ENCODE data around the gene IL34. TPM values are rescaled to one million over a fixed set of nuclear protein-coding genes. Genes with fewer than 3 reads are reported as not detected.

The IL34 gene
- total RNA-seq, 1 donor from 2014 or later = 0.86 TPM

DNA sequence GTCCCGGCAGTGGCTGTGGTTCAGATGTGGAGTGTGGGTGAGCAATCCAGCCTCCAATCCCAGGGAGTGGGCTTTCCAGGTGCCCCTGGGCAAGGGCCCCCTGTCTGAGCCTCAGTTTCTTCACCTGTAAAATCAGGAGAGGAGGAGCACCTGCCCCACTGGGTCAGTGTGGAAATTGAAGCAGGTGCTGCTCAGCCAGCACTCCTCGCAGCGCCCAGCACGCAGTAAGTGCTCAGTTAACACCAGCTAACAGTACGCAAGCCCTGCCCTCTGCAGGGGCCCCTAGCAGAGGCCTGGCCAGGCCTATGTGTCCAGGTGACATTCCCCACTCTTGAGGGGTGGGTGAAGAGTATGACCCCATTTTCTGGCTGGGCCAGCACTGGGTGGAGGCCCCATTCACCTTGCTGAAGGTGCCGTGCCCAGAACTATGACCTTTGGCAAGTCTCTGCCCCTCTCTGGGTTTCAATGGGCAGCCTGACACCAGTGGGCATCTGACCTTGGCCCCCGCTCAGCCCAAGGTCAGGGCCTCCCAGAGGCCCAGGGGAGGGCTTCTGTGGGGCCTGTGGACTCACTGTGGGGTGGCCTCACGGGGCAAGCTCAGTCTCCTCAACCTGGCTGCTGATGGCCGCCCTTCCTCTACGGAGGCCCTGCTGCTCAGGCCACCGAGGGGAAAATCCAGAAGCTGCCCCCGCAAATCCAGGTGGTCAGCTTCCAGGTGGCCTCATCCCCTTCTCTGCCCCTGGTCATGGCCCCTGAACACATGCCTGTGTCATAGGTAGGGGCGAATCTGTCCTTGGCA, 37.0 kb downstream of the IL34 start:
- no peak for DNase-seq (ENCODE audit: low read depth)
- H3K4me3 ChIP-seq (ENCODE audit: low read depth, low read length) = no peak overlapping the region
- TF ChIP-seq, protein P1, sequence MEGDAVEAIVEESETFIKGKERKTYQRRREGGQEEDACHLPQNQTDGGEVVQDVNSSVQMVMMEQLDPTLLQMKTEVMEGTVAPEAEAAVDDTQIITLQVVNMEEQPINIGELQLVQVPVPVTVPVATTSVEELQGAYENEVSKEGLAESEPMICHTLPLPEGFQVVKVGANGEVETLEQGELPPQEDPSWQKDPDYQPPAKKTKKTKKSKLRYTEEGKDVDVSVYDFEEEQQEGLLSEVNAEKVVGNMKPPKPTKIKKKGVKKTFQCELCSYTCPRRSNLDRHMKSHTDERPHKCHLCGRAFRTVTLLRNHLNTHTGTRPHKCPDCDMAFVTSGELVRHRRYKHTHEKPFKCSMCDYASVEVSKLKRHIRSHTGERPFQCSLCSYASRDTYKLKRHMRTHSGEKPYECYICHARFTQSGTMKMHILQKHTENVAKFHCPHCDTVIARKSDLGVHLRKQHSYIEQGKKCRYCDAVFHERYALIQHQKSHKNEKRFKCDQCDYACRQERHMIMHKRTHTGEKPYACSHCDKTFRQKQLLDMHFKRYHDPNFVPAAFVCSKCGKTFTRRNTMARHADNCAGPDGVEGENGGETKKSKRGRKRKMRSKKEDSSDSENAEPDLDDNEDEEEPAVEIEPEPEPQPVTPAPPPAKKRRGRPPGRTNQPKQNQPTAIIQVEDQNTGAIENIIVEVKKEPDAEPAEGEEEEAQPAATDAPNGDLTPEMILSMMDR (conservative IDR thresholded peaks at IDR 0.05; ENCODE audit: low read depth, low read length) = no peak

DNA sequence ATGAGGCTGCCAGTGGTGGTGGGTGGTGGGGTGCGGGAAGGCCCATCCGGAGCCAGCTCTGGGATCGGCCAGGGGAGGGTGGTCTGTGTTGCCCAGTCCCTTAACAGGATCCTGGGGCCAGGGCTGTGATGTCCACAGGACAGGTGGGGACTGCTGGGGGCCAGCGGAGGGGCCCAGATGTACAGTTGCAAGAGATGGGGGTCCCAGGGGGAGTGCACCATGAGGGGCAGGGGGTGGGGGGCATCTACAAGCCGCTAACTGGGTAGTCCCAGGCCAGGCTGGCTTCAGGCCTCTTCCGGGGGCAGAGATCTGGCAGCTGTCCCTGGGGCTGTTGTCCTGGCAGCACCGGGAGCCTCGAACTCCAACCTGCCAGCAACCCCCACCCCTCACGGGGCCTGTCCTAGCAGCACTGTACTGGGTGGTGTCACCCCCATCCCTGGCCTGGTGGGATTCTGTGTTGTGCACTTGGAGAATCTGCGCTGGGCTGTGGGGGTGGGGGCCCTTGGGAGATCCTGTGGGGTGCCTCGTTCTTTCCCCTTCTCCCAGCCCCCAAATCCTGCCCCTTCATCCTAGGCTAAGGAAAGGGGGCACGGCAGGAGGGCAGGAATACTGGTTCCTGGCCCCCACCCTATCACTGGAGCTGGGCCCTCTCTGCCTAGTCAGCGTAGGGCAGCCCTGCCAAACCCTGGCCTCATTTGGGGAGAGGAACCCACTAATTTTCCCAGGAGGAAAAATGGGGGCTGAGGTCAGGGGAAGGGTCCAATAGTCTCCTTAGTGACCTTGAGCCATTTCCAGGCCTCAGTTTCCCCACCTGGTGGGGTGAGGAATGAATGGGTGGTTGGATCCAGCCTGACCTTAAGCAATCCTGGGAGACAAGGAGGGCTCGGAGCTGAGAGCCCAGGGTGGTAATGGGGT, 38.0 kb downstream of the IL34 start:
- DNase-seq (ENCODE audit: low read depth) = no peak
- peak overlapping the region; percentile 84 for H3K4me3 ChIP-seq (ENCODE audit: low read depth, low read length)
- TF ChIP-seq, protein P1 (conservative IDR thresholded peaks at IDR 0.05; ENCODE audit: low read depth, low read length) = no peak

DNA sequence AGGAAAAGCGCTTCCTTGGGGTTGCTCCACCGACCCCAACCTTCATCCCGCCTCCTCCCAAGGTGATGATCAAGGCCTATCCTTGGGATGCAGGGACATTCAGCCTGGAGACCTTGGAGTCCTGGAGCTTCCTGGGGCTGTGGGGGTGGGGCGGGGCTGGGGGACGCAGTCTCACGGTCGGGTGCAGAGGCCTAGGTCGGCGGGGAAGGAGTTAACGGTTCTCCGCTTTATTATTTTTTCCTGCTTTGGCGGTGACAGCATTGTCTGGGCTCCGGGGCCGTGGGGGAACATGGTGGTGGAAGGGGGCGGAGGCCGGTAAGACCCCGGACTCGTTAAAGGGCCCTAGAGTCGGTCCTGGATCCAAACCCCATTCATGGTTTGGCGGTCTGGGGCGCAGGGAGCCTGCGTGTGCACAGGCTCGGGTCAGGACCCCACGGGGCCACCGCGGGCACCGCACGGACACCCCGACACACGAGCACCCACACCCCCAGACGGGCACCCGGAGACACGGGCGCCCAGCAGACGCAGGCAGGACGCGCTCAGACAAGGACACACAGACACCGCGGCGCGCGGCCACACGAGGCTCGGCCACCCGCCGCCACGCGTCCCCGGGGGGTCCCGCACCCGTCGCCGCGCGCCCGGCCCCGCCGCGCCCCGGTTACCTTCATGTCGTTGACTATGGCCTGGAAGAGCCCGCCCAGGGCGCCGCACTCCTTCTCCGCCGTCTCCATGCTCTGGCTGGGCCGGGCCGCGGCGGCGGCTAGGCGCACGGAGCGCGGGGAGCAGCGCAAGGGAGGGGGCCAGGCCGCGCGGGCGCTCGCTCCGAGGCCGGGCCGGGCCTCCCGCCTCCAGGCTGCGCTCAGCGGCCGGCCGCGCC, 38.9 kb downstream of the IL34 start:
- H3K4me3 ChIP-seq (ENCODE audit: low read depth, low read length) = peak overlapping the region; percentile 84
- DNase-seq (ENCODE audit: low read depth) = no peak
- TF ChIP-seq, protein P1 (conservative IDR thresholded peaks at IDR 0.05; ENCODE audit: low read depth, low read length) = no peak

DNA sequence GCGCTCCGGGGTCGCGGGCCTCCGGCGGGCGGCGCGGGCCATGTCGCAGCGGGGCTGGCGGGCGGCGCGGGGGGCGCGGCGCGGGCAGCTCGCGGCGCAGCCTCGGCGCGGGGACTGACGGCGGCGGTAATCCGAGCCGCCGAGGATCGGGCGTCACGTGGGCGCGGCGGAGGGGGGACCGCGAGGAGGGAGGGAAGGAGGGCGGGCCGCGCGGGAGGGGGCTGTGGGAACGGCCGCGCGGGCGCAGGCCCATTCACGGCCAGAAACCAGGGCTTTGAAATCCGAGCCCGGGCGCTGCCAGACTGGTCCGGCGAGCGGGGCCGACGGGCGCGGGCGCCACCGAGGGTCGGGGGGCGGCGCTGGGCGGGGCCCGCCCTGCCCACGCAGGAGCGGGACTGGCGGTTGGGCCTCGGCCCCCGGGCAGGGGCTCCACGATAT, 39.6 kb downstream of the IL34 start, which contains the start of gene MTSS2:
Gene MTSS2, minus strand, starts transcription at position 116 of the 438 bp plus-strand sequence. CDS start 262 bp downstream, outside the sequence.
- H3K4me3 ChIP-seq (ENCODE audit: low read depth, low read length) = peak within 1 kb of the TSS; percentile 84
- TF ChIP-seq, protein P1 (conservative IDR thresholded peaks at IDR 0.05; ENCODE audit: low read depth, low read length) = no peak
- no peak for DNase-seq (ENCODE audit: low read depth)

DNA sequence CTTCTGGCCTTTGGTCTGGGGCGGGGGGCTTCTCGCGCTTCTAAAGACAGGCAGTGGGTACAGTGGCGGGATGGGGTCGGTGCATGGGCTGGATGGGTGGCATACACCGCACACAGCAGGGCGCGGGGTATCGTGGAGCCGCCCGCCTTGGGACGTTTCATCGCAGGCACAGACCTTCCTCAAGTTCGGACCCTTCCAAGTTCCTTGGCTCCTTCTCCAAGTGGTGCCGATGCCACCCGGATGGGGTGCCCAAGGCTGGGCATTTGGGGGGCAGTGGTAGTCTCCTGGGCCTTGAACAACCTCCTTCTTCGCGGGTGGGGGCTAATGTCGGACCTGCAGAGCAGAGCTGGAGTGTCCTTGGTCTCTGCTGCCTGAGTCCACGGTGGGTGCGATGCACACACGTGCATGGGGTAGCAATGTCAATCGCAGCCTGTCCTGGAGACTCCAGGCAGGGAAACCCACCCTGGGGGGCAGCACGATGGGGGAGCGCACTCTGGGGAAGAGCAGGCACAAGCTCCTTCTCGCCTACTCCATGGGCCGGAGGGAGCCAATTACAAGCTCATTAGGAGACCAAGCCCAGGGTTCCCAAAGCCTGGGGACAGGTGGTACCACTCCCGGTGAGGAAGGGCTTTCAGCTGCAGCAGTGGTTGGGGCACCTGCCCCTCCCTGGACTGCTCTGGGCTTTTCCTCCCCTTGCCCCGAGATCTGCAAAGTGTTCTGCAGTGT, 40.2 kb downstream of the IL34 start:
- TF ChIP-seq, protein P1 (conservative IDR thresholded peaks at IDR 0.05; ENCODE audit: low read depth, low read length) = no peak
- no peak for DNase-seq (ENCODE audit: low read depth)
- peak overlapping the region; percentile 40 for H3K4me3 ChIP-seq (ENCODE audit: low read depth, low read length)

DNA sequence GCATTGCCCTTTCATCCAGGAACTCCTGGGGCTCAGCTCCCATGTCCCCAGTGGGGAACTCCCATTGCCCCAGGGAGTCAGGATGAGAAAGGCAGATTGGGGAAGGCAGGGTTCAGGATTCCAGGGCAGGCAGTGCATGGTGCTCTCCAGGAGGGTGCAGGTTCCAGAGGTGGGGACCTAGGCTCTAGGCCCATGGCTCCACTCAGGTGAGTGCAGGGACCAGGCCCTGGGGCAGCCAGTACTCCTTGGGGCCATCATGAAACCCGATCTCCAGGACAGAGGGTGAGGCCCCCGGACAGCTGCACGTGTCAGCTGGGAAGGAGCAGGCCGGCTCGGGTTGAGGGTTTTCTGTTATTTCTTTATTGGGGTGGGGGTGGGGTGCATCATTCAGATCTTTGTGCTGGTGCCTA, 40.7 kb downstream of the IL34 start:
- no peak overlapping the region for H3K4me3 ChIP-seq (ENCODE audit: low read depth, low read length)

More for the DNA sequence above, 40.7 kb downstream of the IL34 start:
- DNase-seq (ENCODE audit: low read depth) = no peak
- TF ChIP-seq, protein P1 (conservative IDR thresholded peaks at IDR 0.05; ENCODE audit: low read depth, low read length) = no peak
